Sigmoid colon (tissue), 7 donors: ENCODE results near the gene CDH20. TPM values are rescaled to one million over a fixed set of nuclear protein-coding genes. Genes with fewer than 3 reads are reported as not detected.

Source experiments
- DNase-seq: peaks from one replicate; pipeline ENCODE4 v3.0.0-alpha.2; 2019
- H3K27ac ChIP-seq, 4 donors: fragments of 200-600 bp; sonication (generic); one replicate each; pipeline ENCODE4 v1.5.1; 2016 to 2019; ENCODE audit warnings: mild to moderate bottlenecking in 1 of 4
- H3K27me3 ChIP-seq, 3 donors: fragments of 200-600 bp; sonication (generic); one replicate each; pipeline ENCODE4 v1.5.1; 2019; ENCODE audit warnings: mild to moderate bottlenecking in 1 of 3
- H3K36me3 ChIP-seq, 4 donors: fragments of 200-600 bp; sonication (generic); one replicate each; pipeline ENCODE4 v1.5.1; 2016 to 2019
- H3K4me1 ChIP-seq, 4 donors: fragments of 200-600 bp; sonication (generic); one replicate each; pipeline ENCODE4 v1.5.1; 2017 to 2019
- H3K4me3 ChIP-seq, 4 donors: fragments of 200-600 bp; sonication (generic); one replicate each; pipeline ENCODE4 v1.5.1; 2017 to 2019; ENCODE audit warnings: mild to moderate bottlenecking in 2 of 4, moderate library complexity in 1 of 4
- H3K9me3 ChIP-seq, 4 donors: fragments of 200-600 bp in 3 of 4; sonication (generic) in 3 of 4; one replicate each; pipeline versions ENCODE4 v1.5.1 to v1.6.1; 2013 to 2019
- EP300 ChIP-seq, 4 donors: sonication (generic); formaldehyde crosslinking; IDR thresholded peaks; one replicate each; pipeline ENCODE4 v1.6.1; 2017; ENCODE audit warnings: antibody characterized with exemption in 4 of 4
- POLR2A ChIP-seq, 2 donors: fragments of 450-650 bp; IDR thresholded peaks; one replicate each; pipeline ENCODE4 v1.6.1; 2016; ENCODE audit warnings: antibody characterized with exemption in 2 of 2, mild to moderate bottlenecking in 2 of 2, moderate library complexity in 2 of 2
- POLR2AphosphoS5 ChIP-seq, 4 donors: sonication (generic); formaldehyde crosslinking; IDR thresholded peaks; one replicate each; pipeline ENCODE4 v1.6.1; 2017; ENCODE audit warnings: antibody characterized with exemption in 4 of 4
- WGBS, 2 donors: extraction: QIAGEN DNeasy Blood & Tissue Kit; methylation state at CpG; one replicate each; pipeline ENCODE4 v1.1.7; 2013; 5-methylcytosine and 5-hydroxymethylcytosine counted together
- intact Hi-C: fragments of 100-400 bp; cut with DNase I; formaldehyde crosslinking; loops from one replicate; pipeline ENCODE4 v1.15.1; 2023
- polyA plus RNA-seq, 3 donors: library from polyadenylated mRNA; stranded (reverse); fragments of 200-250 nt; gene quantifications; one replicate each; pipeline ENCODE4 v1.2.3, GENCODE V29; 2013
- total RNA-seq, 4 donors: library from RNA; depleted of rRNA; stranded (reverse); fragments of >200 nt; gene quantifications; one replicate each; pipeline ENCODE4 v1.1.0, GENCODE V29; 2016
- TF ChIP-seq, protein P1 (sequence below), 4 experiments: fragments of 450-650 bp in 3 of 4; fragments of 200-600 bp in 1 of 4; IDR thresholded peaks; one replicate each; pipeline ENCODE4 v1.5.1; 2016 to 2019; ENCODE audit warnings: antibody characterized with exemption in 4 of 4, mild to moderate bottlenecking in 3 of 4, moderate library complexity in 2 of 4
- donor health status: healthy with polysubstance abuse.
- donor health status: Bipolar disorder and iron deficiency.
- donor health status: healthy.

The CDH20 gene
- total and polyA plus RNA-seq, 7 donors = under 0.01 to 0.33 (median 0.21) TPM; not detected in 3

DNA sequence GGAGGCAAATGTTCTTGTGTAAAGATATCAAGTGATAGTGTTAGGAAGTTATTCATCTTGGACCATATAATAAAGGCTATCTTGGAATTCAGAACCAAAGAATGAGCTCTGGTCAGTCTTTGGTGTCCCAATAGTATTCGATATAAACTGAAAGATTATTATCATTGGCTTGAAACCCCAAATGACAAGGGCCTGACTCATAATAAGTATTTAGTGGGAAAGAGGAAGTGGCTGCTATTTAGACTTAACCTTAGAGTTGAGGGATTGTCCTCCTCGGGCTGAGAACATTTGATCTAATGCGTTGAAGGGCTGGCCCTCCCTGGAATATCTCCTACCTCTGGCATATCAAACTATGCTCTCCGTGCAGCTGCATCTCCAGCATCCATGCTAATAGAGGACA is 67.5 kb downstream of the CDH20 start:
- intact Hi-C loops = no loop called here
- Histone ChIP-seq H3K27ac (no peak overlapping the region), H3K27me3 (no peaks in the 10 kb centered on the region), H3K9me3 (no peaks in the 10 kb centered on the region), H3K4me3 (no peak overlapping the region), H3K4me1 (no peaks in the 10 kb centered on the region), H3K36me3 (no peaks in the 10 kb centered on the region)
- TF ChIP-seq EP300 (IDR thresholded peaks at IDR 0.05) (no peak), POLR2AphosphoS5 (IDR thresholded peaks at IDR 0.05) (no peak), POLR2A (IDR thresholded peaks at IDR 0.05) (no peak)
- no peak for DNase-seq
- 63 to 86% methylated on average over 4 of the region's 4 CpGs for WGBS, 2 donors

DNA sequence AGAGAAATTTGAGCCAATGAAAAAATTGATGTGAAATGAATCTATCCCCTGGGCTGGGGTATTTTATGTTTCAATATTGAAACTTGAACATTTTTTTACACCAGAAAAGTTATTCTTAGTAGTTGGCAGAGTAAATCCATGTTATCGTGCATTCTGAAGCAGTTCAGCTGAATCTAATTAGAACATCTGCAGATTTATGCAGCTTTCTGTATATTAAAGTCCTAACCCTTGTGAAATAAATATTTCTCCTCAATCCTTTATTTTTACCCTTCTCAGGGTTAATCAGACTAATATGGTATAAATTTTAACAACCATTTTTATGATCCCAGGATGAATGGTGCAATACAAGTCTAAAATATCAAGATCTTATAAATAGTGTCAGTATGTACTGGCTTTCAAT is 69.5 kb downstream of the CDH20 start:
- intact Hi-C loops = no loop called here
- no peak for DNase-seq
- no peak for TF ChIP-seq POLR2AphosphoS5 (IDR thresholded peaks at IDR 0.05)
- TF ChIP-seq EP300 (IDR thresholded peaks at IDR 0.05) = no peak
- TF ChIP-seq, protein P1, sequence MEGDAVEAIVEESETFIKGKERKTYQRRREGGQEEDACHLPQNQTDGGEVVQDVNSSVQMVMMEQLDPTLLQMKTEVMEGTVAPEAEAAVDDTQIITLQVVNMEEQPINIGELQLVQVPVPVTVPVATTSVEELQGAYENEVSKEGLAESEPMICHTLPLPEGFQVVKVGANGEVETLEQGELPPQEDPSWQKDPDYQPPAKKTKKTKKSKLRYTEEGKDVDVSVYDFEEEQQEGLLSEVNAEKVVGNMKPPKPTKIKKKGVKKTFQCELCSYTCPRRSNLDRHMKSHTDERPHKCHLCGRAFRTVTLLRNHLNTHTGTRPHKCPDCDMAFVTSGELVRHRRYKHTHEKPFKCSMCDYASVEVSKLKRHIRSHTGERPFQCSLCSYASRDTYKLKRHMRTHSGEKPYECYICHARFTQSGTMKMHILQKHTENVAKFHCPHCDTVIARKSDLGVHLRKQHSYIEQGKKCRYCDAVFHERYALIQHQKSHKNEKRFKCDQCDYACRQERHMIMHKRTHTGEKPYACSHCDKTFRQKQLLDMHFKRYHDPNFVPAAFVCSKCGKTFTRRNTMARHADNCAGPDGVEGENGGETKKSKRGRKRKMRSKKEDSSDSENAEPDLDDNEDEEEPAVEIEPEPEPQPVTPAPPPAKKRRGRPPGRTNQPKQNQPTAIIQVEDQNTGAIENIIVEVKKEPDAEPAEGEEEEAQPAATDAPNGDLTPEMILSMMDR (IDR thresholded peaks at IDR 0.05) = no peak
- TF ChIP-seq POLR2A (IDR thresholded peaks at IDR 0.05) = no peak
- H3K4me1 ChIP-seq = no peaks in the 10 kb centered on the region
- H3K9me3 ChIP-seq = no peaks in the 10 kb centered on the region
- WGBS, 2 donors = 43 to 75% methylated on average over 1 of the region's 1 CpG
- H3K27me3 ChIP-seq = no peaks in the 10 kb centered on the region
- H3K4me3 ChIP-seq = no peak overlapping the region
- no peaks in the 10 kb centered on the region for H3K36me3 ChIP-seq
- no peak overlapping the region for H3K27ac ChIP-seq

DNA sequence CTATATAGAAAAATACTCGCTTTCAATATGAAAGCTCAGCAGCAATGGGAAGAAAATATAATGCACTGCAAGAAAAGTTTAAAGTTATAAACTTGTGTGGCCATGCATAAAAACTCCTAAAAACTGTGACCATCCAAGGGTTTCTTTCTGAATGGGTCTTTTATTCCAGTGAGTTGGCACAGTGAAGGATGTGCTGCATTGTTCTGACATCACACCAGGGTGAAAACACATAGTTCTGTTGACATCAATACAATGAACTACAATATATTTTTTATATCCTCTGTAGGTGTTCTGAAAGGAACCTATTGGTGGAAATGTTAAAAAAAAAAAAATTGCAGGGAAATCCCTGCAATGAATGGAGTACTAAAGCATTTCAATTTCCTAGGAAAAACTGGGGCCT is 80.2 kb downstream of the CDH20 start:
- intact Hi-C loops = no loop called here
- H3K36me3 ChIP-seq = no peaks in the 10 kb centered on the region
- no peak for DNase-seq
- TF ChIP-seq EP300 (IDR thresholded peaks at IDR 0.05) (no peak), POLR2AphosphoS5 (IDR thresholded peaks at IDR 0.05) (no peak), POLR2A (IDR thresholded peaks at IDR 0.05) (no peak)
- TF ChIP-seq, protein P1 (IDR thresholded peaks at IDR 0.05) = no peak
- H3K9me3 ChIP-seq = peaks cover 0 to 2% (median 0%) of the 10 kb centered on the region in 4 donors
- no peak overlapping the region for H3K4me3 ChIP-seq
- no peaks in the 10 kb centered on the region for H3K4me1 ChIP-seq
- H3K27me3 ChIP-seq = no peaks in the 10 kb centered on the region
- H3K27ac ChIP-seq = no peak overlapping the region
- WGBS, 2 donors = 97% methylated on average over 1 of the region's 1 CpG

DNA sequence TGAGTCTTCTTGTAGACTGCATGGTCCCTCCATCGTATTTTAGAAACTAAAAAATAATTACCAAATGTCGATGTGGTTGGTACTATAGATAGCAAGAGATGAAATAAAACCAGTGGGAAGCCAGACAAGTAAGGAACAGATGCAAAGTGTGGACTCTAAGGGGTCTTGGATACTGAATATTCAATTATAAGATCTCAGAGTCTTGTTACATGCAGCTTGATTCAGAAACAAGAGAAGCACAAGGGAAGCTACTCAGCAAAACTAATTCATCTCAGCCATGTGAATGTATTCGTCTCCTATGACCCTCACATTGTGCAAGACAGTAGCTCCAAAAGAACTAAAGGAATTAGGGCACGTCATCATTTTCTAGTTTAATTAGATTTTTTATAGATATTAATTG is 80.9 kb downstream of the CDH20 start:
- DNase-seq = no peak
- TF ChIP-seq POLR2AphosphoS5 (IDR thresholded peaks at IDR 0.05) (no peak), POLR2A (IDR thresholded peaks at IDR 0.05) (no peak), EP300 (IDR thresholded peaks at IDR 0.05) (no peak)

DNA sequence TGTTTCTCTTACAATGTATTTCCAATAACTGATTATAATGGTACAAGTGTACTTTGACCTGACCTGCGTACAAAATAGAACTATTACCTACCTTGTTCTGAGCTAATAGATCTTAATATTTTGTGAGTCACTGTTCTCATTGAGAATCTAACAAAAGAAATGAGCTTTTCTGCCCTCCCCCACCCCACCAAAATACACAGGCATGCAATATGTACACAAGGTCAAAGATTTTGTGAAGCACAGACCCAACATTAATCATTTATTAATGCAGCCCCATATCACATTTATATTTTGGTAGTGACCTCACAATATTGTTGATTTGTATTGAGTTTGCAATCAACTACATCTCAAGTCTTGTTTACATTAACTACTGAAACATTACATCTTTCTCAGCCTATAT is 86.5 kb downstream of the CDH20 start:
- H3K27ac ChIP-seq = no peak overlapping the region
- no peak for DNase-seq
- no peaks in the 10 kb centered on the region for H3K36me3 ChIP-seq
- no peaks in the 10 kb centered on the region for H3K4me1 ChIP-seq
- 69 to 89% methylated on average over 1 of the region's 1 CpG for WGBS, 2 donors
- H3K4me3 ChIP-seq = no peak overlapping the region
- intact Hi-C loops = no loop called here
- TF ChIP-seq EP300 (IDR thresholded peaks at IDR 0.05) (no peak), POLR2AphosphoS5 (IDR thresholded peaks at IDR 0.05) (no peak), POLR2A (IDR thresholded peaks at IDR 0.05) (no peak)
- TF ChIP-seq, protein P1 (IDR thresholded peaks at IDR 0.05) = no peak
- peaks cover 0 to 2% (median 0%) of the 10 kb centered on the region in 4 donors for H3K9me3 ChIP-seq
- no peaks in the 10 kb centered on the region for H3K27me3 ChIP-seq

More for the DNA sequence above, 80.9 kb downstream of the CDH20 start:
- no peaks in the 10 kb centered on the region for H3K36me3 ChIP-seq
- H3K4me3 ChIP-seq = no peak overlapping the region
- H3K9me3 ChIP-seq = peaks cover 0 to 2% (median 0%) of the 10 kb centered on the region in 4 donors
- intact Hi-C loops = no loop called here
- H3K27ac ChIP-seq = no peak overlapping the region
- H3K4me1 ChIP-seq = no peaks in the 10 kb centered on the region
- H3K27me3 ChIP-seq = no peaks in the 10 kb centered on the region
- 89% methylated on average over 4 of the region's 4 CpGs for WGBS, 2 donors
